ENCODE data around the gene AARS1.
"Not testable (repeated sequence)": the region's sequence is repeated elsewhere in the genome, so short reads cannot be mapped to it uniquely, and the experiment has no call there.

The AARS1 gene

DNA sequence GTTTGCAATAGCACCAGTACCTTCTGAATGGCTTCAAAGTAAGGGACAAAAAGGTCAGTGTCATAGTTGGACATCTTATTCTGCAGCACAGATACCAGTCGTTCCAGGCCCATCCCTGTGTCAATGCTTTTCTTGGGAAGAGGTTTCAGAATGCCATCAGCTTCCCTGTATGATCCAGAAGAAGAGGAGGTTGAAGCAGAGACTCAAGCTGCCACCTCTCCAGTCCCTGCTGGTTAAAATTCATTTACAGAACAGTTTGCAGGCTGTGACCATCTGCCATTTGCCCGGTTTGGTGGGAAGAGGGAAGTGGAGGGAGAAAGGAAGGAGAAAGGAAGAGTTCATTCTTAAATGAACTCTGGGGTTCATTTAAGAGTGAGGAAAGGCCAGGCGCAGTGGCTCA lies 19.1 kb downstream of the AARS1 start:
- DNase-seq: no peak

DNA sequence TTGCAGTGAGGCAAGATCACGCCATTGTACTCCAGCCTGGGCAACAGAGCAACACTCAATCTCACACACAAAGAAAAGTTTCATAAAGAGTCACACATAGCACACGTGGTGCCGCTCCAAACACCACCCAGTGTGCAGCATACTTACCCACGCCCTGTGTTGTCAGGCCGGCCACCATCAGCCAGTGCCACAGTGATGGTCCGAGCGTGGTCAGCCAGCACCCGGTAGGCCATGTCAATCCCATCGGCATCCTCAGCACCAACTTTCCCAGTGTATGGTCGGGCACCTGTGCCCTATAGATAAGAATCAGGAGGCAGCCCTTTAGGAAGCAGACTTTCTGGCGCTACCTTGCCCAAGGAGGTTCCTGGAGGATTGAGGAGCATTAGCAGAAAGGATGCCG lies 19.8 kb downstream of the AARS1 start:
- DNase-seq: no peak

DNA sequence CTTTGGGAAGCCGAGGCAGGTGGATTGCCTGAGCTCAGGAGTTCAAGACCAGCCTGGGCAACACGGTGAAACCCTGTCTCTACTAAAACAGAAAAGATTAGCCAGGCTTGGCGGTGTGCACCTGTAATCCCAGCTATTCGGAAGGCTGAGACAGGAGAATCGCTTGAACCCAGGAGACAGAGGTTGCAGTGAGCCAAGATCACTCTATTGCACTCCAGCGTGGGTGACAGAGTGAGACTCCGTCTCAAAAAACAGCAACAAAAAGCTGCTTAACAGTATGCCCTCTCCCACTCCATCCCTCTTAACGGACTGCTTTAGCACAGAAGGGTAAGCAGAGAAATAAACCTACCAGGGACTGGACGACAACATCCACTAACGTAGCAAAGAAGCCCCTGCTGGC lies 21.4 kb downstream of the AARS1 start:
- DNase-seq: not testable (repeated sequence)

DNA sequence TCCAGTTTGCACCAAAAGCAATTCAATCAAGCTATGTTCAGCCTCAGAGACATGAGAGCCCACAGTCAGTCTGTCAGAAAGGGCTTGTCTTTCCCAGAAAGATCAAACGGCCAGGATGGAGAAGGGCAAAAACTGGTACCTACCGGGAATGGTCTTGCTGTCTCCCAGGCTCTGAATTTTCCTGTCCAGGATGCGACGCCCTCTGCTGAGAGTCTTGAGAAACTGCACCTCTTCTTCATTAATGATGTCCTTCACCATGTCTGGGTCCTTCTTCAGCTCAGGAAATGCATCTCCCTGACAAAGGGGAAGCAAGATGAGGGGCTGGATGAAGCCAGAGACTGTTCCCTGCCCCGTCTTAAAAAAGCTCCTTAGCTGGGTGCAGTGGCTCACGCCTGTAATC lies 21.8 kb downstream of the AARS1 start:
- DNase-seq: no peak

- DNase-seq: not testable (repeated sequence)
These were observed 29.4 kb downstream of the AARS1 start for GRCh38 chr16:70259903-70260302.

DNA sequence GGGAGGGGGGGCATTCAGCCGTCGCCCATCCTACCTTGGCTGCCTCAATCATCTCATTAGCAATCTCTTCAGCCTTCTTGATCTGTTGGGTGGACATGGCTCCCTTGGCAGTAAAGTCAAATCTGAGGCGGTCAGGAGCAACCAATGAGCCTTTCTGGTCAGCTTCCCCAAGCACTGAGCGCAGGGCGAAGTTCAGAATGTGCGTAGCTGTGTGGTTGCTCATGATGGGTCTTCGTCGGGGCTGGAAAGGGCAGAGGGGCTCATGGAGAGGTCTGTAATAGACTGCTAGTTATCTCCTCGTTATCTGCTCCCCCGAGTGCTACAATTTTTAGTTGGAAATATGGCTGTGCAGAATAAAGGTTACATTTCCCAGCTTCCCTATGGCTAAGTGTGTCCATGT lies 30.4 kb downstream of the AARS1 start:
- no peak for DNase-seq

GRCh38 chr16:70258065-70258464 lies 31.2 kb downstream of the AARS1 start:
- DNase-seq: no peak

DNA sequence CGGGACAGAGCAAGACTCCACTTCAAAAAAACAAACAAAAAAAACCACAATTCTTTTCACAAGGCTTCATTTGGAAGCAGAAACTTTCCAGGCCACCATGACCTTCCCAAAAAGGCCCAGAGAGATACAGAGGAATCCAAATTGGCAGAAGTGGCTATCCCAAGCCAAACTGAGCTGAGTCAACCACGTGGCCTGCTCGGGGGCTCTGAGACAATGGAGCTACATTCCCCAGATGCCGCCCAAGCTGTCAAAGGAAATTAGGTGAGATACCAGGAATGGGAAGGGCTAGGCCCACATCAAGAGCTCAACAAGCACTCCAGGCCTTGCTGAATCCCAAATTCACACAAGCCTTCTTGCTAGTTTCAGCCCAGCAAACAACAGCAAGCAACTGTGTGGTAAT lies 31.9 kb downstream of the AARS1 start:
- DNase-seq: no peak

DNA sequence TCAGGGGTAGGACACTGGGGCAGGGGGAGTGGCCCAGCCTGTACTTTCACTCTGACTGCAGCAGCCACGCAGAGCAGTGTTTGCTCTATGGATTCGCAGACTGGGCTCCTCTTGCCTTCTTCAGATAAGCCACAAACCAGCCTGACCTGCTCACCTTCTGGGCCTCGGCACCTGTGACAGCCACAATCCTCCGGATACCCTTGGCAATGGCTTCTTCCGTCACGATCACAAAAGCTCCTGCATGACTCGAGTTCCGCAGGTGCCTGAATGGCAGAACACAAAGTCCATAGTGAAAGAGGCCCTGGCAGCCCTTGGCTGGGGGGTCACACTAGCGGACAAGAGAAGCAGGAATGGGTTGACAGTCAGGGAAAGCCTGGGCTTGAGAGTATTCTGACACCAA lies 33.7 kb downstream of the AARS1 start:
- no peak for DNase-seq

GRCh38 chr16:70254965-70255286 lies 34.4 kb downstream of the AARS1 start:
- DNase-seq: no peak

DNA sequence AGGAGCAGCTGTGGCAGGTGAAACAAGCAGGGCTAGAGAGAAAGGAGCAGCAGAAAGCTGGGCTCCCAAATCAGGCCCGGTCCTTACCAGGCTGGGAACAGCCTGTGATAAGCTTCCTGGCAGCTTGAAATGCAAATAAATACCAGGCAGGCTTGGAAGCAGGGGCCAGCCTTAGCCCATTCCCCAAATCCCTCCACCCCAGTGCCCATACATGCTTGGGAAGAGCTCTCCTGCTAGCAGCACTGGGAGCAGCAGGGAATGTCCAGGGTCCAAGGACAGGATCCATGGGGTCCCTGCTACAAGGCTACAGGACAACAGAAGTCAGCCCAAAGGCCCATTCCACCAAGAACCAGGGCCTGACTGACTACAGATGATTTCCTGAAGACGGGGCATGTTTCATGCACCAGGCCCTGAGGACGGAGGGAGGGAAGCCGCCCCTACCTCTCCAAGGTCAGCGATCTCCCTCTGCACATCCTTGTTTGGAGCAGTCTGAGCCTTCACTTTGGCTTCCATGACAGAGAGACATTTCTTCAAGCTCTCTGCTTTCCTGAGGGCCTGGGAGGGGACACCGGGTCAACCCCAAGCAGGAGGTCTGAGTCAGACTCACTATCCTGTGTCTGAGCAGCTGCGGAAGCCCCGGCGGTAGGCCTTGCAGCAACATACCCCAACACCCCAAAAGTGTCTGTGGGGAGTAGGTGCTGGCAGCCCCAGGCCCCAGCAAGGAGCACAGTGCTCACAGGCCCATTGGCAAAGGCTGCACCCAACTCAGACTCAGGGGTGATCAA lies 34.9 kb downstream of the AARS1 start:
- no peak for DNase-seq

GRCh38 chr16:70253291-70254106 lies 35.8 kb downstream of the AARS1 start:
- DNase-seq: no peak

- DNase-seq: no peak
These were observed 36.8 kb downstream of the AARS1 start for GRCh38 chr16:70252355-70252988.

- DNase-seq: peak; percentile 84
These were observed 37.5 kb downstream of the AARS1 start, which contains the start of gene EXOSC6 for GRCh38 chr16:70251629-70252354. Gene EXOSC6, minus strand, starts transcription at chr16:70251940. Its CDS starts 40 bp downstream, at chr16:70251900.

DNA sequence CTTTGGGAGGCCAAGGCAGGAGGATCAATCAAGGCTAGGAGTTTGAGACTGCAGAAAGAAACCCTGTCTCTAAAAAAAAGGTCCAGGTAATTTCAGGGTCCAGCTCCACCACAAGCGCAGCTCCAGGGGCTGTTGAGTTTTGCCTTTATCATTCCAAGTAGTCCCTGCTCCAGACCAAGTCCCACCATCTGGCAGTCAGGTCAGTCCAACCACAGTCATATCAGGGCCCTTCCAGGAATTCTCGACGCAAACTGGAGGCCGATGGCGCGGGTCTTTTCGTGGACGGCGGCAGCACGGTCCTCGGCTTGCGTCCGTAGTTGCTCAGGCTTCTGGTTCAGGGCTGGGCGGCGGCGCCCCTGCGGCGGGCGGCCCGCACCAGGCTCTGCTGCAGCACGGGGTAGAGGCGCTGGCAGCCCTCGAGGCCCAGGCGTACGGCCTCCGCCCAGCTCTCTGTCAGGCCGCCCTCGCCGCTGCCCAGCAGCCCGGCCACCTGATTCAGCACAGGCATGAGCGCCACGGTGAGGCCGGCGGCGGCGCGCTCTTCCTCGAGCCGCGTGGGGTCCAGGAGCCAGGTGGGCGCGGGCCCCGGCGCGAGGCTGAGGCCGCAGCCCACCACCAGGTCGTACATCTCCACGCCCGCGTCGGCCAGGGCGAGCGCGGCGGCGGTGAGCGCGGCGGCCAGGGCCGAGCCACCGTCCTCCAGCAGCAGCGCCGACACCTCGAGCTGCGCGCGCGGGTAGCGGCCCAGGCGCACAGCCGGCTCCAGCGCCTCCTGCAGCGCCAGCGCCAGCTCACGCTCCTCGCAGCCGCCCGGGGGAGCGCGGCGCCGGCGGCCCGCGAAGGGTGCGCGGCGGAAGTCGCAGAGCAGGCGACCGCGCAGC lies 38.3 kb downstream of the AARS1 start:
- no peak for DNase-seq

- not testable (repeated sequence) for DNase-seq
These were observed 39.6 kb downstream of the AARS1 start for GRCh38 chr16:70249697-70250096.

DNA sequence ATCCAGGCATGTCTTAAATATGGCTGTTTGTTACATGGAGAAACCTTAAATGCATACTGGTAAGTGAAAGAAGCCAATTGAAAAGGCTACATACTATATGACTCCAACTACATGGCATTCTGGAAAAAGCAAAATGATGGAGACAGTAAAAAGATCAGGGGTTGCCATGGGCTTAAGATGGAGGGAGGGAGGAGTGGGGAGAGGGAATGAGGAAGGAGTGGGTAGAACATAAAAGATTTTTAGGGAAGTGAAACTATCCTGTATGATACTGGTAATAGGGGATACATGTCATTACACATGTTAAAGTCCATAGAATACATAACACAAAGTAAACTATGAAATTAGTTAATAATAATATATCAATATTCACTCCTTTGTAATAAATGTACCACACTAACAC lies 50.5 kb downstream of the AARS1 start:
- DNase-seq: not testable (repeated sequence)

- DNase-seq: not testable (repeated sequence)
These were observed 57.5 kb downstream of the AARS1 start for GRCh38 chr16:70231831-70232230.

- DNase-seq: not testable (repeated sequence)
These were observed 63.3 kb downstream of the AARS1 start for GRCh38 chr16:70226024-70226423.

- not testable (repeated sequence) for DNase-seq
These were observed 63.9 kb downstream of the AARS1 start for GRCh38 chr16:70225430-70225829.

DNA sequence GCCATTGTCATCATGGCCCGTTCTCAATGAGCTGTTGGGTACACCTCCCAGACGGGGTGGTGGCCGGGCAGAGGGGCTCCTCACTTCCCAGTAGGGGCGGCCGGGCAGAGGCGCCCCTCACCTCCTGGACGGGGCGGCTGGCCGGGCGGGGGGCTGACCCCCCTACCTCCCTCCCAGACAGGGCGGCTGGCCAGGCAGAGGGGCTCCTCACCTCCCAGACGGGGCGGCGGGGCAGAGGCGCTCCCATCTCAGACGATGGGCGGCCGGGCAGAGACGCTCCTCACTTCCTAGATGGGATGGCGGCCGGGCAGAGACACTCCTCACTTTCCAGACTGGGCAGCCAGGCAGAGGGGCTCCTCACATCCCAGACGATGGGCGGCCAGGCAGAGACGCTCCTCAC lies 64.7 kb downstream of the AARS1 start:
- not testable (repeated sequence) for DNase-seq

GRCh38 chr16:70223971-70224513 lies 65.3 kb downstream of the AARS1 start:
- DNase-seq: not testable (repeated sequence)
